Smooth muscle cell (in vitro differentiated cells): ENCODE measurements around the gene DIABLO. TPM values are rescaled to one million over a fixed set of nuclear protein-coding genes. Genes with fewer than 3 reads are reported as not detected.
A peak's percentile ranks its signal among the peaks of the same experiment; 100 is the strongest.

Experiments
- DNase-seq: peaks from one replicate; lab custom pipeline; 2025; ENCODE audit not compliant: unreplicated experiment; lab: John Stamatoyannopoulos, UW
- H2AFZ ChIP-seq: fragments of 200-600 bp; sonication (generic); 2 replicates; pipeline ENCODE4 v1.6.0; 2016; ENCODE audit warnings: antibody characterized with exemption, low read depth, mild to moderate bottlenecking
- H3F3A ChIP-seq: fragments of 200-600 bp; sonication (generic); 2 replicates; pipeline ENCODE4 v1.6.0; 2017; ENCODE audit warnings: antibody characterized with exemption, low read depth
- H3K27ac ChIP-seq: fragments of 200-600 bp; sonication (generic); 2 replicates; pipeline ENCODE4 v1.5.1; 2016; ENCODE audit warnings: low read depth, mild to moderate bottlenecking
- H3K27me3 ChIP-seq: fragments of 200-600 bp; sonication (generic); 2 replicates; pipeline ENCODE4 v1.6.1; 2016; ENCODE audit warnings: low read depth, mild to moderate bottlenecking
- H3K36me3 ChIP-seq: fragments of 200-600 bp; sonication (generic); 2 replicates; pipeline ENCODE4 v1.5.1; 2016; ENCODE audit warnings: low read depth
- H3K4me1 ChIP-seq: fragments of 200-600 bp; sonication (generic); 2 replicates; pipeline ENCODE4 v1.5.1; 2016; ENCODE audit warnings: low read depth
- H3K4me2 ChIP-seq: fragments of 200-600 bp; sonication (generic); 2 replicates; pipeline ENCODE4 v1.6.0; 2016; ENCODE audit warnings: mild to moderate bottlenecking
- H3K4me3 ChIP-seq: fragments of 200-600 bp; sonication (generic); 2 replicates; pipeline ENCODE4 v1.5.1; 2016; ENCODE audit warnings: mild to moderate bottlenecking
- H3K79me2 ChIP-seq: fragments of 200-600 bp; sonication (generic); 2 replicates; pipeline ENCODE4 v1.6.0; 2016; ENCODE audit warnings: low read depth, mild to moderate bottlenecking
- H3K9ac ChIP-seq: fragments of 200-600 bp; sonication (generic); 2 replicates; pipeline ENCODE4 v1.6.0; 2016; ENCODE audit warnings: low read depth
- H3K9me3 ChIP-seq: fragments of 200-600 bp; sonication (generic); replicated peaks from 2 replicates; pipeline ENCODE4 v1.5.1; 2016; ENCODE audit warnings: low read depth
- H4K20me1 ChIP-seq: fragments of 200-600 bp; sonication (generic); 2 replicates; pipeline ENCODE4 v1.6.0; 2016; ENCODE audit warnings: low read depth
- CTCF ChIP-seq: fragments of 200-600 bp; sonication (generic); IDR thresholded peaks from 2 replicates; pipeline ENCODE4 v1.5.1; 2017; ENCODE audit warnings: borderline replicate concordance, mild to moderate bottlenecking, antibody characterized with exemption; ENCODE audit not compliant: insufficient read depth, poor library complexity, severe bottlenecking
- WGBS: methylation state at CpG from one replicate; pipeline ENCODE4 v1.1.7; 2016; ENCODE audit warnings: low lambda C conversion rate; 5-methylcytosine and 5-hydroxymethylcytosine counted together
- polyA plus RNA-seq: library from polyadenylated mRNA; unstranded; fragments of >200 nt; fragmentation: Nextera tagmentation; extraction: Ambion mirVana; gene quantifications from 2 replicates; pipeline ENCODE4 v1.2.1, GENCODE V29; 2016
- total RNA-seq: library from RNA; depleted of rRNA; stranded (reverse); fragments of >200 nt; gene quantifications from 2 replicates; pipeline ENCODE4 v1.2.3, GENCODE V29; 2014

Gene DIABLO
- total and polyA plus RNA-seq, 2 experiments from 2014 or later, result 68.8 to 76.2 TPM

- Histone ChIP-seq H3K27ac (no peak overlapping the region), H3K36me3 (peaks cover 6% of the 10 kb centered on the region), H3K4me1 (peaks cover 5% of the 10 kb centered on the region), H3K27me3 (no peaks in the 10 kb centered on the region), H3F3A (peaks cover 7% of the 10 kb centered on the region), H3K4me2 (no peak overlapping the region), H3K79me2 (no peaks in the 10 kb centered on the region), H3K9me3 (no peaks in the 10 kb centered on the region), H3K9ac (no peak overlapping the region), H2AFZ (no peak overlapping the region), H3K4me3 (no peak overlapping the region), H4K20me1 (peaks cover 9% of the 10 kb centered on the region)
- DNase-seq, result no peak
- WGBS, result 89% methylated on average over 6 of the region's 6 CpGs
- TF ChIP-seq CTCF, result no peak
These were observed 4.9 kb upstream of the DIABLO start for GRCh38 chr12:122230798-122231197.

DNA sequence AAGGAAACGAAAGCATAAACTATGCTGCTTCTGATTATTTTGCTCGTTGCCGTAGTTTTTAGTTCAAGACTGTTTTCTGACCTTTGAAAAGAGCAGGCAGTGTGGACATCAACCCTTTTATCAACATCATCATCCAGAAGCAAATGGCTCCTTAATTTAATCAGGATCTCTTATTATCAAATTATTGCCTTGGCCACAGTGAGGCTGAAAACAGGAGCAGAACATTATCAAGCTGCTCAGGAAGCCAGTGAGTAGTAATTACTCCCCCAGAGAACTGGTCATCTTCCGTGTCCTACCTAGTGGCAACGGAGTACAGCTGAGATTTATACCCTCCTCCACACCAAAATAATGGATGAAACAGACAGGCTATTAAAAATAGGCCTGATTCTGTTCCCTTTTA, 2.2 kb upstream of the DIABLO start:
- Histone ChIP-seq H3K4me3 (no peak overlapping the region), H3K9ac (no peak overlapping the region), H4K20me1 (peaks cover 26% of the 10 kb centered on the region), H3K27me3 (no peaks in the 10 kb centered on the region), H3K4me2 (no peak overlapping the region), H3K79me2 (peaks cover 23% of the 10 kb centered on the region), H3K27ac (no peak overlapping the region), H3F3A (peaks cover 7% of the 10 kb centered on the region), H3K36me3 (peaks cover 6% of the 10 kb centered on the region), H3K4me1 (peaks cover 11% of the 10 kb centered on the region), H2AFZ (no peak overlapping the region), H3K9me3 (no peaks in the 10 kb centered on the region)
- DNase-seq, result no peak
- WGBS, result 98% methylated on average over 5 of the region's 5 CpGs
- no peak for TF ChIP-seq CTCF

- Histone ChIP-seq H4K20me1 (peaks cover 32% of the 10 kb centered on the region), H2AFZ (no peak overlapping the region), H3K4me1 (peaks cover 16% of the 10 kb centered on the region), H3K27ac (no peak overlapping the region), H3K9ac (no peak overlapping the region), H3K4me2 (no peak overlapping the region), H3F3A (peaks cover 7% of the 10 kb centered on the region), H3K27me3 (no peaks in the 10 kb centered on the region), H3K4me3 (no peak overlapping the region), H3K9me3 (no peaks in the 10 kb centered on the region), H3K36me3 (peaks cover 6% of the 10 kb centered on the region), H3K79me2 (peaks cover 31% of the 10 kb centered on the region)
- DNase-seq, result no peak
- TF ChIP-seq CTCF, result no peak
- WGBS, result 94% methylated on average over 17 of the region's 17 CpGs
These were observed 1.5 kb upstream of the DIABLO start for GRCh38 chr12:122227341-122227740.

- Histone ChIP-seq H3K4me3 (peak overlapping the region; percentile 25), H2AFZ (no peak overlapping the region), H3K27ac (no peak overlapping the region), H3K9me3 (no peaks in the 10 kb centered on the region), H3K4me1 (peaks cover 16% of the 10 kb centered on the region), H3K36me3 (peaks cover 3% of the 10 kb centered on the region), H4K20me1 (peaks cover 40% of the 10 kb centered on the region), H3K79me2 (peaks cover 38% of the 10 kb centered on the region), H3K9ac (no peak overlapping the region), H3K27me3 (no peaks in the 10 kb centered on the region), H3K4me2 (peak overlapping the region; percentile 83), H3F3A (peaks cover 7% of the 10 kb centered on the region)
- no peak for TF ChIP-seq CTCF
- no peak for DNase-seq
- WGBS, result 24% methylated on average over 33 of the region's 55 CpGs
These were observed 694 bp upstream of the DIABLO start for GRCh38 chr12:122226366-122227125.
